Prostate gland (tissue), 2 donors: Measurements from ENCODE around the gene MIPOL1. TPM values are rescaled to one million over a fixed set of nuclear protein-coding genes. Genes with fewer than 3 reads are reported as not detected.
"Not testable (repeated sequence)": the region's sequence is repeated elsewhere in the genome, so short reads cannot be mapped to it uniquely, and the experiment has no call there.

ENCODE experiments used
- DNase-seq: peaks from one replicate; pipeline ENCODE4 v3.0.0-alpha.2; 2019; ENCODE audit warnings: low spot score
- H3K27ac ChIP-seq, 2 donors: fragments of 200-600 bp; sonication (generic); 2 replicates each; pipeline ENCODE4 v1.5.1; 2017 to 2019
- H3K27me3 ChIP-seq: fragments of 200-600 bp; sonication (generic); replicated peaks from 2 replicates; pipeline ENCODE4 v1.5.1; 2019; ENCODE audit not compliant: insufficient read depth
- H3K36me3 ChIP-seq, 2 donors: fragments of 200-600 bp; sonication (generic); 1 replicate in 1 of 2; 2 replicates in 1 of 2; pipeline versions ENCODE4 v1.5.1 to v1.8.1; 2017 to 2019
- H3K4me1 ChIP-seq: fragments of 200-600 bp; sonication (generic); replicated peaks from 2 replicates; pipeline ENCODE4 v1.5.1; 2019
- H3K4me3 ChIP-seq, 2 donors: fragments of 200-600 bp; sonication (generic); 2 replicates each; pipeline ENCODE4 v1.5.1; 2017 to 2019
- H3K9me3 ChIP-seq: fragments of 200-600 bp; sonication (generic); 2 replicates; pipeline ENCODE4 v1.5.1; 2017
- POLR2A ChIP-seq: fragments of 450-650 bp; IDR thresholded peaks from one replicate; pipeline ENCODE4 v1.6.1; 2016; ENCODE audit warnings: antibody characterized with exemption, mild to moderate bottlenecking
- POLR2AphosphoS5 ChIP-seq: sonication (generic); formaldehyde crosslinking; IDR thresholded peaks from one replicate; pipeline ENCODE4 v1.6.1; 2017; ENCODE audit warnings: antibody characterized with exemption
- WGBS: methylation state at CpG from one replicate; pipeline ENCODE4 v1.1.5; 2018; 5-methylcytosine and 5-hydroxymethylcytosine counted together
- intact Hi-C: fragments of 100-400 bp; cut with DNase I; formaldehyde crosslinking; loops from one replicate; pipeline ENCODE4 v1.14.2; 2022
- total RNA-seq, 2 donors: library from RNA; depleted of rRNA; stranded (reverse); fragments of >200 nt; gene quantifications; one replicate each; pipeline ENCODE4 v1.1.0, GENCODE V29; 2016
- TF ChIP-seq, protein P1 (sequence below), 4 experiments: fragments of 200-600 bp in 2 of 4; fragments of 450-650 bp in 2 of 4; sonication (generic) in 2 of 4; IDR thresholded peaks; 1 replicate in 3 of 4; 2 replicates in 1 of 4; pipeline ENCODE4 v1.5.1; 2016 to 2019; ENCODE audit warnings: antibody characterized with exemption in 4 of 4, mild to moderate bottlenecking in 2 of 4, moderate library complexity in 2 of 4

Gene MIPOL1
- total RNA-seq, 2 donors from 2014 or later, result 14.4 to 31.4 TPM

DNA sequence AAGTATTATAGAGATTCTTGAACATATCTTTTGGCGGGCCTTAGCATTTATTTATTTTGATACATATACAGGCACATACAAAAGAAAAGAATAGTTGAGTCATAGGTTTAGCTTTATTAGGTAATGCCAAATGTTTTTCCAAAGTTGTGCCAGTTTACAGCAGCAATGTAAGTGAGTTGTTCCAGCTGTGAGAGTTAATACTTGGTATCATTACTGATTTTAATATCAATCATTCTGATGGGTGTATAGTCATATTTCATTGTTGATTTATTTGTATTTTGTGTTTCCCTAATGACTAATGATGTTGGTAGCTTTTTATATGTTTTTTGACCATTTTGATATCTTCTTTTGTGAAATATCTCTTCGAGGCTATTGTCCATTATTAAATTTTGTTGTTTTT, 122.4 kb downstream of the MIPOL1 start:
- Histone ChIP-seq H3K27me3 (no peaks in the 10 kb centered on the region), H3K9me3 (no peaks in the 10 kb centered on the region), H3K36me3 (no peaks in the 10 kb centered on the region), H3K4me1 (no peaks in the 10 kb centered on the region), H3K27ac (no peak overlapping the region), H3K4me3 (no peak overlapping the region)
- TF ChIP-seq POLR2AphosphoS5, result no peak
- TF ChIP-seq POLR2A, result no peak
- TF ChIP-seq, protein P1, sequence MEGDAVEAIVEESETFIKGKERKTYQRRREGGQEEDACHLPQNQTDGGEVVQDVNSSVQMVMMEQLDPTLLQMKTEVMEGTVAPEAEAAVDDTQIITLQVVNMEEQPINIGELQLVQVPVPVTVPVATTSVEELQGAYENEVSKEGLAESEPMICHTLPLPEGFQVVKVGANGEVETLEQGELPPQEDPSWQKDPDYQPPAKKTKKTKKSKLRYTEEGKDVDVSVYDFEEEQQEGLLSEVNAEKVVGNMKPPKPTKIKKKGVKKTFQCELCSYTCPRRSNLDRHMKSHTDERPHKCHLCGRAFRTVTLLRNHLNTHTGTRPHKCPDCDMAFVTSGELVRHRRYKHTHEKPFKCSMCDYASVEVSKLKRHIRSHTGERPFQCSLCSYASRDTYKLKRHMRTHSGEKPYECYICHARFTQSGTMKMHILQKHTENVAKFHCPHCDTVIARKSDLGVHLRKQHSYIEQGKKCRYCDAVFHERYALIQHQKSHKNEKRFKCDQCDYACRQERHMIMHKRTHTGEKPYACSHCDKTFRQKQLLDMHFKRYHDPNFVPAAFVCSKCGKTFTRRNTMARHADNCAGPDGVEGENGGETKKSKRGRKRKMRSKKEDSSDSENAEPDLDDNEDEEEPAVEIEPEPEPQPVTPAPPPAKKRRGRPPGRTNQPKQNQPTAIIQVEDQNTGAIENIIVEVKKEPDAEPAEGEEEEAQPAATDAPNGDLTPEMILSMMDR (IDR thresholded peaks at IDR 0.05), result no peak
- 94% methylated on average over 2 of the region's 2 CpGs for WGBS
- intact Hi-C loops, result no loop called here
- DNase-seq, result no peak

DNA sequence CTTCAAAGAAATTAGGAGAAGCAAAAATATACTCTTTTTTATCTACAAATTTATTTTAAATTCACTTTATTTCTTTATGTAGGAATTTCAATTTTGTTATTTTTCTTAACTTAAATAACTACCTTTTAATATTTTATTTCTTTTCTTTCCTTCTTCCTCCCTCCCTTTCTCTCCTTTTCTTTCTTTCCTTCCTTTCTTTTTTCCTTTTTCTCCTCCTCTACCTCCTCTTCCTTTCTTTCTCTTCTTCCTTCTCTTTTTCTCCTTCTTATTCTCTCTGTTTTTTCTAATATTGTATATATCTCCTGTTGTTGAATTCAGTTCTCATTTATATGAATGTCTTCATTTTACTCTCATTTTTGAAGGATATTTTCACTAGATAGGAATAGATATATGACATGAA, 127.6 kb downstream of the MIPOL1 start:
- Histone ChIP-seq H3K36me3 (peaks cover 0 to 3% of the 10 kb centered on the region in 2 donors), H3K9me3 (no peaks in the 10 kb centered on the region), H3K27me3 (no peaks in the 10 kb centered on the region), H3K4me1 (peaks cover 4% of the 10 kb centered on the region), H3K4me3 (no peak overlapping the region), H3K27ac (no peak overlapping the region)
- TF ChIP-seq, protein P1 (IDR thresholded peaks at IDR 0.05), result no peak
- TF ChIP-seq POLR2AphosphoS5, result no peak
- TF ChIP-seq POLR2A, result no peak
- intact Hi-C loops, result no loop called here
- no peak for DNase-seq

DNA sequence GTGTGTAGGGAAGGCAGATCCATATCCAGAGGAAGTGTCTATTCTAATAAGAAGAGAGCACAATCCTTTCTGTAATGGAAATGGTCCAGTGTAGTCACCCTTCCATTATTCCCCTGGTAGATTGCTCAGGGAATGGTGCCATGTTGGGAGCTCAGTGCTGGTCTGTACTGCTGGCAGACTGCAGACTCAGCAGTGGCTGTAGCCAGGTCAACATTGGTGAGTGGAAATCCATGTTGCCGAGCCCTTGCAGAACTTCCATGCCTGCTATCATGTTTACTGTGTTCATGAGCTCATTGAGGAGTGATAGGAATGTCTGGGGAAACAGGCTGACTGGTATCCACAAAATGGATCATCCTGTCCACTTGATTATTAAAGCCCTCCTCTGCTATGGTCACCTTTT, 128.7 kb downstream of the MIPOL1 start:
- no peak overlapping the region for H3K4me3 ChIP-seq
- no peaks in the 10 kb centered on the region for H3K27me3 ChIP-seq
- TF ChIP-seq, protein P1 (IDR thresholded peaks at IDR 0.05), result no peak
- TF ChIP-seq POLR2AphosphoS5 (no peak), POLR2A (no peak)
- H3K36me3 ChIP-seq, result peaks cover 0 to 3% of the 10 kb centered on the region in 2 donors
- H3K4me1 ChIP-seq, result peaks cover 4% of the 10 kb centered on the region
- intact Hi-C loops, result no loop called here
- no peak for DNase-seq
- no peak overlapping the region for H3K27ac ChIP-seq
- no peaks in the 10 kb centered on the region for H3K9me3 ChIP-seq
- 83% methylated on average over 1 of the region's 1 CpG for WGBS

DNA sequence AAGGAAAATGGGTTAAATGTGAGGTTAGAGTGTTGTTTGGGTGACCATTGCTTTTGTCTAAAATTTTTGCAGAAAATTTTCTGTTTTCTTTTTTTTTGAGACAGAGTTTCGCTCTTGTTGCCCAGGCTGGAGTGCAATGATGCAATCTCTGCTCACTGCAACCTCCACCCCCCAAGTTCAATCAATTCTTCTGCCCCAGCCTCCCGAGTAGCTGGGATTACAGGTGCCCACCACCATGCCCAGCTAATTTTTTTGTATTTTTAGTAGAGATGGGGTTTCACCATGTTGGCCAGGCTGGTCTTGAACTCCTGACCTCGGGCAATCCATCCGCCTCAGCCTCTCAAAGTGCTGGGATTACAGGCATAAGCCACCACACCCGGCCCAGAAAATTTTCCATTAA, 130.2 kb downstream of the MIPOL1 start:
- H3K4me1 ChIP-seq, H3K36me3 ChIP-seq, DNase-seq, H3K4me3 ChIP-seq, H3K27ac ChIP-seq, intact Hi-C loops, H3K27me3 ChIP-seq, H3K9me3 ChIP-seq: not testable (repeated sequence)
- WGBS, result 99% methylated on average over 5 of the region's 5 CpGs

DNA sequence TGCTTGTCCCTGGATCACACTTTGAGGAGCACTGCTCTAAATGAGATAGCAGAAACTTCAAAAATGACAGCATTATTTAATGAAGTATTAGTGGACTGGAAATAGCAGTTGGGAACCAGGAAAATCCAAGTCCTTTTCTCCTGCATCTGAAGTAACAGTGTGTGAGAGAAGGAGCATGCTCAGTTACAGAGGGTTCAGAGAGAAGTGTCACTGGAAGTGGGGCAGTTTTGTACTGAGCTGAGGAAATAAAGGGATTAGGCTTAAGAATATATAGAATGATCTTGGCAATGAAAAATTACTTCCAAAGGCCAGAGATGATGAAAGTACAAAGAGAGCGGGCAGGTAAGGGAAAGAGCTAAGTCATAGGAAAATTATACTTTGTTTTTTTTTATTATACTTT, 130.9 kb downstream of the MIPOL1 start:
- Histone ChIP-seq H3K36me3 (peaks cover 0 to 3% of the 10 kb centered on the region in 2 donors), H3K27ac (no peak overlapping the region), H3K27me3 (no peaks in the 10 kb centered on the region), H3K9me3 (no peaks in the 10 kb centered on the region), H3K4me3 (no peak overlapping the region), H3K4me1 (peaks cover 4% of the 10 kb centered on the region)
- DNase-seq, result no peak
- intact Hi-C loops, result no loop called here
- TF ChIP-seq, protein P1 (IDR thresholded peaks at IDR 0.05), result no peak
- TF ChIP-seq POLR2A (no peak), POLR2AphosphoS5 (no peak)
- WGBS, result 96% methylated on average over 1 of the region's 1 CpG
